Measurements from ENCODE around the gene L2HGDH.
"Not testable (repeated sequence)": the region's sequence is repeated elsewhere in the genome, so short reads cannot be mapped to it uniquely, and the experiment has no call there.

L2HGDH gene

DNA sequence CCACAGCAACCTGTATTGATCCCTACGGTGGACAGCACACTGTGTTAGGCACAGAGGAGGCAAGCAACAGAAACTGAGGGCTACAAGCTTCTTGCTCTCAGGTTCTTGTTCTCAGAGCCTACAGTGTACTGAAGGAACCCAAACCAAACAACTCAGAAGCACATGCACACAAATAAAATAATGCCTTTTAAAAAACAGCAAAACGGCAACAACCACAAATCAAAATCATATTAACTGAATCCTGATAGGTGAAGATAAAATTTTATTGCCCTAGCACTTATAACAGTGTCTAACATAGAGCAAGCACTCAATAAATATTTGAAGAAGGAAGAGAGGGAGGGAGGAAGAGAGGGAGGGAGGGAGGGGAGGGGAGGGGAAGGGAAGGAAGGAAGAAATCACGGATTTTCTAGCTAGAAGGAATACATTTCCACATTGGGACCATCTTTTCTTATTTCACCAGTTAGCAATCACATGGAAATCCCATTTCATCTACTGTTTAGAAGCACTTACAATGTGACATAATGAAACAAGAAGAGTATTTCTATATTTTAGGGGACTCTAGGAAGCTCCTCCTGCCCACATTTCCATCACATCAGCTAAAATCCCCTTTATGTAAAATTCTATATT lies 27.3 kb upstream of the L2HGDH start:
- no peak for DNase-seq (ENCODE audit: low read depth)

- DNase-seq (ENCODE audit: low read depth) = no peak
Measured at GRCh38 chr14:50338587-50338986, 26.6 kb upstream of the L2HGDH start.

- no peak for DNase-seq (ENCODE audit: low read depth)
Measured at GRCh38 chr14:50335989-50336824, 24.2 kb upstream of the L2HGDH start.

DNA sequence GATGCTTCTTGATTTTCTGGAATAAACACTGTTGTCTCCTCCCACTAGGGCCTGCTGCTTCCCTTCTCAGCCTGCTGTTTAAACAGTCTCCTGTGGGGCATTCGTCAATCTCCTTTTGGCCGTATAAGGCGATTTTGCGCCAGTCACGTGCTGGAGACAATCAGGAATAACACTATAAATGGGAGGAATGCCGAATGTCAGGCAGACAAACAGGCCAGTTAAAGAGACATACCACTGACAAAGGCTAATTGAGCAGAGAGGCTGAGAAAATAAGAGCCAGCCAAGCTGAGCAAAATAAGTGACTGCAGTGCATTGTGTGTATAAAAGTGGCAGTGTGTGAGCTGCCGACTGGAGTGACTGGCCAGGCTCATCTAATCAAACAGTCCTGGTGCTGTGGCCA lies 23.4 kb upstream of the L2HGDH start:
- no peak for DNase-seq (ENCODE audit: low read depth)

GRCh38 chr14:50334211-50334610 lies 22.2 kb upstream of the L2HGDH start:
- DNase-seq (ENCODE audit: low read depth) = no peak

GRCh38 chr14:50333014-50333509 lies 21.0 kb upstream of the L2HGDH start:
- DNase-seq (ENCODE audit: low read depth) = no peak

- DNase-seq (ENCODE audit: low read depth) = no peak
Measured at GRCh38 chr14:50331596-50331995, 19.6 kb upstream of the L2HGDH start.

- peak; percentile 24 for DNase-seq (ENCODE audit: low read depth)
Measured at GRCh38 chr14:50321009-50321660, 9.1 kb upstream of the L2HGDH start.

DNA sequence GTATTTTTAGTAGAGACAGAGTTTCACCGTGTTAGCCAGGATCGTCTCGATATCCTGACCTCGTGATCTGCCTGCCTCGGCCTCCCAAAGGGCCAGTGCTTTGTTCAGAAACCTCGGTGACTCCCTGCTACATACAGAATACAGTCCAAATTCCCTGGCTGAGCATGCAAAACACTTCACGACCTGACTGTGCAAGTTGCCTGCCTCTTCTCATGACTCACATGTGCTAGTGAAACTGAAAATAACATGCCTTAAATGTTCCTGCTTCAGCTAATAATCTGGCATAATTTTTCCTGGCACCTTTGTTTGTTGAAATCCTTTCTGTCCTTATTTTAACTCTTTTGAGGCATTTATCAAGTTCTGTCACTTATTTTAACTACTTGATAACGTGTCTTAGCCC lies 8.3 kb upstream of the L2HGDH start:
- DNase-seq (ENCODE audit: low read depth) = no peak

DNA sequence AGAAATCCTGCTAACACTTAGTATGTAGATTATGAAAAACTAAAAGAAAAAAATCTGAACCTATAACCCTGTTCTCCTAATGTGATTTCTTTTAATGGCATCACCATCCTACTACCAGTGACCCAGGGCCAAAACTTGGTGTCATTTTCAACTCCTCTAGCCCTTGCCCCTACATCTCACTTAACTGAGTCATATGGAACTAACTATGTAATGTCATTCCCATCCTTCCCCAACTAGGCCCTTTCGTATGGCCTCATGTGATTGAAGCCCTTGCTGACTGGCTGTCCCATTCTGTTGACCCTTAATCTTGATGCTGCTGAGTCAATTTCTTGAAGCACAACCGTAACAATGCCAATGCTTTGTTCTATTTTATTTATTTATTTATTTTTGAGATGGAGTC lies 7.7 kb upstream of the L2HGDH start:
- no peak for DNase-seq (ENCODE audit: low read depth)

- DNase-seq (ENCODE audit: low read depth) = no peak
Measured at GRCh38 chr14:50319293-50319692, 7.3 kb upstream of the L2HGDH start.

DNA sequence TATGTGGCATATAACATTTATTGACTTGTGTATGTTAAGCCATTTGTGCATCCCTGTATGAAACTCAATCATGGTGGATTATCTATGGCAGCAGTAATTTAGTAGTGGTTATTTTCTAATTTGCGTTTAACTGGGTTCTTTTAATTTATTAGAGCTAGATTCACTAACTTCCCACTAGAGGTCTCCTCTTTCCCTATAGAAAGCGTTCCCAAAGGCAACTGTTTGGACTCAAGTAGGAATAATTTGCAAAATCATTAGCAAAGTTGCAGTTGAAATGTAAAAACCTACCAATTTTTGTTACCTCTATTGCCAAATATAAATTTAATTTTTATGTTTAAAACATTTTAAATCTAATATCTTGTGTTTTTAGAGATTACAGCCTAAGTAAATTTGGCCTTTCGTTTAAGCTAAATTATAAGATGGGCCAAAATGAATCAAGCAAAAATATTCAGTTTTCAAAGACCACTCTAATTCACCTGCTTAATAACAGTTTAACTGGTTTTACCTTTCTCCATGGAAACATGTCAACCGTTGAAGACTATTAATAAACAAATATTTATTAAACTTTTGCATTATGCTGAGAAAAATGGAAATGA lies 6.1 kb upstream of the L2HGDH start:
- no peak for DNase-seq (ENCODE audit: low read depth)

DNA sequence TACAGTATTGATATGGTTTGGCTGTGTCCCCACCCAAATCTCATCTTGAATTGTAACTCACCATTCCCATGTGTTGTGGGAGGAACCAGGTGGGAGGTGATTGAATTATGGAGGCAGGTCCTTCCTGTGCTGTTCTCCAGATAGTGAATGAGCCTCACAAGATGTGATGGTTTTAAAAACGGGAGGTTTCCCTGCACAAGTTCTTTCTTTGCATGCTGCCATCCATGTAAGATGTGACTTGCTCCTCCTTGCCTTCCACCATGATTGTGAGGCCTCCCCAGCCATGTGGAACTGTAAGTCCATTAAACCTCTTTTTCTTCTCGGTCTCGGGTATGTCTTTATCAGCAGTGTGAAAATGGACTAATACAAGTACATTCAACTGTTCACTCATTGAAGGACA lies 2.1 kb upstream of the L2HGDH start:
- not testable (repeated sequence) for DNase-seq (ENCODE audit: low read depth)

DNA sequence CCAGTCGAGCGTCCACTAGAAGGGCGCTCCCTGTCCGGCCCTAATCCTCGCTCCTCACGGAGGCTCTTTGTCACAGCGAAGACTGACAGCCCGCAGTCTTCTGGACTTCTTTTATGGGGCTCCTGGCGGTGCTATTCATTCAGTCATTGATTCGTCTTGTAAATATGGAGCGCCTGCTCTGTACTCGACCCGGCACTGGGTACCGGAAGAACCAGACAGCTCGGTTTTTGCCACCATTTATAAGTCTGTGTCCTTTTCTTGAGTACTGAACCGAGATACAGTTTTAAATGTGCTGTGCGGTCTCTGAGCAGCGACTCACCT lies 665 bp upstream of the L2HGDH start:
- no peak for DNase-seq (ENCODE audit: low read depth)

GRCh38 chr14:50311337-50311971 lies 575 bp downstream of the L2HGDH start:
- no peak for DNase-seq (ENCODE audit: low read depth)

DNA sequence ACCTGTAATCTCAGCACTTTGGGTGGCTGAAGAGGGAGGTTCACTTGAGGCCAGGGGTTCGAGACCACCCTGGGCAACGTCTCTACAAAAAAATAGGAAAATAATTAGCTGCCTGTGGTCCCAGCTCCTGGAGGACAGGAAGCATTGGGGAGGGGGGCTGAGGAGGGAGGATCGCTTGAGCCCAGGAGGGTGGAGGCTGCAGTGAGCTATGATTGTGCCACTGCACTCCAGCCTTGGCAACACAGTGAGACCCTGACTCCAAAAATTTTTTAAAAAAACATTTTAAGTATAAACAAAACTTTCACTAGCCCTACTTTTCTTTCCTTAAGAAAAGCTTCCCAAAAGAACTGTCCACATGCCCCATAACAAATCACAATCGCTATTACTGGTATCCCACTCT lies 1.6 kb downstream of the L2HGDH start:
- DNase-seq (ENCODE audit: low read depth) = no peak

DNA sequence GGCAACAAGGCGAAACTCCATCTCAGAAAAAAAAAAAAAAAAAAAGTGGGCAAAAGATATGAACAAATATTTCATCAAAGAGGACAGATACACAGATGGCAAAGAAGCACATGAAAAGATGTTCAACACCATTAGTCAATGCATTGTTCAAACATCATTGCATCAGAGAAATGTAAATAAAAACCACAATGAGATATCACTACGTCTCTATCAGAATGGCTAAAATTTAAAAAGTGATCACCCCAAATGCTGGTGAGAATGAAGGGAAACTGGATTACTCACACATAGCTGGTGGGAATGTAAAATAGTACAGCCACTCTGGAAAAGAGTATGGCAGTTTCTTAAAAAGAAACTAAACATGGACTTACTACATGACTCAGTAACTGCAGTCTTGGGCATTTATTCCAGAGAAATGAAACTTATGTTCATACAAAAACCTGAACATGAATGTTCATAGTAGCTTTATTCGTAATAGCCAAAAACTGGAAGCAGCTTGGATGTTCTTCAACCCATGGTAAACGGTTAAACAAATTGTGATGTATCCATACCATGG lies 3.6 kb downstream of the L2HGDH start:
- DNase-seq (ENCODE audit: low read depth) = no peak

DNA sequence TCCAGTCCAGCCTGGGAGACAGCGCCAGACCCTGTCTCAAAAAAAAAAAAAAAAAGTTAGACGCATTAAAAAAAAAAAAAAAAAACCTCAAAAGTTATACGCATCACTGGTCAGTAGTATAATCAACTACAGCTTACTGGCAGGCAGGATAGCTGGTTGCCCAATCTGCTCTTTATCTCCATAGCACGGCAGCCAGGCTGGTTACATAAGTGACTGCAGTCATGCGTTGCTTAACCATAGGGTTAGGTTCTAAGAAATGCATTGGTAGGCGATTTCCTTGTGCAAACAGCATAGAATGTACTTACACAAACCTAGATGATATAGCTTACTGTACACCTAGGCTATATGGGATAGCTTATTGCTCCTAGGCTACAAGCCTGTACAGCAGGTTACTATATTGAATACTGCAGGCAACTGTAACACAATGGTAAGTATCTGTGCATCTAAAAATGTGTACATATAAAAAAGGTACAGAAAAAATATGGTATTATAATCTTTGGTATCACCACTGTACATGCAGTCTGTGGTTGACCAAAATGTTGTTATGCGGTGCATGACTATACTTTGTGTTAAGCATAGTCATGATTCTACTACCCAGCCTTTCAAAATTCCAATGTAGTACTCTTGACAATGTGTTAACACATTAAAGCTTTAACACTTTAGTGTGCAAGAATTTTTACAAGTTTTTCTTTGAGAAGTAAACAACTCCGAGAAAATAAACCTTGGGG lies 8.1 kb downstream of the L2HGDH start:
- DNase-seq (ENCODE audit: low read depth) = no peak

DNA sequence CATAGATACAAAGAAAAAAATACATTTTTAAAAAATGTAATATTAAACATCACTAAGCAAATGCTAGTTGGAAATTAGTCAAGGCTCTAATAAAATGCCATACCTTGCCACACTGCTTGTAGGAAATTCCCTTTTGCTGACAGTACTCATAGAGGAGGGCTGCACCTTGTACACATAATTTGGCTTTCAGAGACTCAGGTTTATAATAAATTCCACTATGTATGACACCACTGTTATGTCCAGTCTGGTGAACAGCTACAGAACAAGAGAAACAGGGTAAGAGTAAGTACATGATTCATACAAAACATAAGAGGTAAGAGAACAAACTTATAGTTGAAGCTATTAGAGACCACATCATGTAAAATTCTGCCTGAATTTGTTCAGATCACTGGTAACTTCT lies 10.1 kb downstream of the L2HGDH start:
- DNase-seq (ENCODE audit: low read depth) = no peak

- no peak for DNase-seq (ENCODE audit: low read depth)
Measured at GRCh38 chr14:50299585-50299984, 12.4 kb downstream of the L2HGDH start.

GRCh38 chr14:50290306-50290705 lies 21.7 kb downstream of the L2HGDH start:
- no peak for DNase-seq (ENCODE audit: low read depth)
